Liver (tissue), 3 donors: Measurements from ENCODE around the gene CD33.
"Not testable (repeated sequence)": the region's sequence is repeated elsewhere in the genome, so short reads cannot be mapped to it uniquely, and the experiment has no call there.

ENCODE experiments used
- ATF3 ChIP-seq: IDR thresholded peaks from 2 replicates; pipeline ENCODE4 v1.6.1; 2016; ENCODE audit warnings: antibody characterized with exemption
- CTCF ChIP-seq: fragments of 150-350 bp; IDR thresholded peaks from 2 replicates; pipeline ENCODE4 v1.5.1; 2017; ENCODE audit warnings: improper control_type of control experiment, low read depth, low read length; ENCODE audit not compliant: missing input control
- EGR1 ChIP-seq, 2 donors: IDR thresholded peaks; 2 replicates each; pipeline ENCODE4 v1.6.1; 2016 to 2018; ENCODE audit warnings: antibody characterized with exemption in 2 of 2, low read depth in 2 of 2
- FOXA1 ChIP-seq: IDR thresholded peaks from 2 replicates; pipeline ENCODE4 v1.6.1; 2016; ENCODE audit warnings: antibody characterized with exemption
- JUND ChIP-seq, 2 donors: IDR thresholded peaks; 2 replicates each; pipeline ENCODE4 v1.6.1; 2016; ENCODE audit warnings: antibody characterized with exemption in 2 of 2
- MAX ChIP-seq: IDR thresholded peaks from 2 replicates; pipeline ENCODE4 v1.6.1; 2016; ENCODE audit warnings: antibody characterized with exemption
- RAD21 ChIP-seq, 2 donors: IDR thresholded peaks; 2 replicates each; pipeline ENCODE4 v1.6.1; 2016; ENCODE audit warnings: antibody characterized with exemption in 2 of 2, mild to moderate bottlenecking in 2 of 2
- REST ChIP-seq: IDR thresholded peaks from 2 replicates; pipeline ENCODE4 v1.6.1; 2016; ENCODE audit warnings: antibody characterized with exemption, mild to moderate bottlenecking
- SP1 ChIP-seq: IDR thresholded peaks from 2 replicates; pipeline ENCODE4 v1.6.1; 2018; ENCODE audit warnings: antibody characterized with exemption, mild to moderate bottlenecking
- TAF1 ChIP-seq: conservative IDR thresholded peaks from 2 replicates; pipeline ENCODE4 v1.6.1; 2016; ENCODE audit warnings: antibody characterized with exemption, mild to moderate bottlenecking
- YY1 ChIP-seq: IDR thresholded peaks from 2 replicates; pipeline ENCODE4 v1.6.1; 2016; ENCODE audit warnings: antibody characterized with exemption, mild to moderate bottlenecking
- donor health status: healthy.
- donor health status: healthy.

- not testable (repeated sequence) for TF ChIP-seq TAF1; CTCF; RAD21 (IDR thresholded peaks at IDR 0.05); SP1; FOXA1; JUND (IDR thresholded peaks at IDR 0.05); YY1; REST; ATF3
- TF ChIP-seq MAX (peak; percentile 57), EGR1 (IDR thresholded peaks at IDR 0.05; ENCODE audit: low read depth in 2 of 2) (peak in 1 of 2 donors; percentile 24)
Measured at GRCh38 chr19:51224898-51225393, at the start of gene CD33.
